ENCODE measurements around the gene SLC26A3.

The SLC26A3 gene

DNA sequence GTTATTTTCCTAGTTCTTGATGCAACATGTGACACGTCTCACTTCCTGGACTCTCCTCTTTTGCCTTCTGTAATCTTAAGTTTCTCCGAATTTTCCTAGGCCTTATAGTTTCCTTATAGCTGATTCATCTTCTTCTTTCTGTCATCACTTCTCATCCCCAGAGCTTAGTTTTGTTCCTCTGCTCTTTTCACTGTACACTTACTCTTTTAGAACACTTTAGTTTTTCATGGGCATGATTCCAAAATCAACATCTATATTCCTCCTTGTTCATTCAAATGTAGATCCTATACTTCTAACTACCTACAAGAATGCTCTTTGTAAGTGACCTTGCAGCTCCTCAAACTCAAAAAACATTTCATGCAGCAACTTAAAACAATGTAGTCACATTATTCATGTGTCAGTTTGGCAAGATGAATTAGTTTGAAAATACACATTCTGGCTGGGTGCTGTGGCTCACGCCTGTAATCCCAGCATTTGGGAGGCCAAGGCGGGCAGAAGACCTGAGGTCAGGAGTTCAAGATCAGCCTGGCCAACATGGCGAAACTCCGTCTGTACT lies 13.1 kb upstream of the SLC26A3 start:
- DNase-seq (ENCODE audit: extremely low read depth, low read depth): peak; percentile 48
- TF ChIP-seq, protein P1, sequence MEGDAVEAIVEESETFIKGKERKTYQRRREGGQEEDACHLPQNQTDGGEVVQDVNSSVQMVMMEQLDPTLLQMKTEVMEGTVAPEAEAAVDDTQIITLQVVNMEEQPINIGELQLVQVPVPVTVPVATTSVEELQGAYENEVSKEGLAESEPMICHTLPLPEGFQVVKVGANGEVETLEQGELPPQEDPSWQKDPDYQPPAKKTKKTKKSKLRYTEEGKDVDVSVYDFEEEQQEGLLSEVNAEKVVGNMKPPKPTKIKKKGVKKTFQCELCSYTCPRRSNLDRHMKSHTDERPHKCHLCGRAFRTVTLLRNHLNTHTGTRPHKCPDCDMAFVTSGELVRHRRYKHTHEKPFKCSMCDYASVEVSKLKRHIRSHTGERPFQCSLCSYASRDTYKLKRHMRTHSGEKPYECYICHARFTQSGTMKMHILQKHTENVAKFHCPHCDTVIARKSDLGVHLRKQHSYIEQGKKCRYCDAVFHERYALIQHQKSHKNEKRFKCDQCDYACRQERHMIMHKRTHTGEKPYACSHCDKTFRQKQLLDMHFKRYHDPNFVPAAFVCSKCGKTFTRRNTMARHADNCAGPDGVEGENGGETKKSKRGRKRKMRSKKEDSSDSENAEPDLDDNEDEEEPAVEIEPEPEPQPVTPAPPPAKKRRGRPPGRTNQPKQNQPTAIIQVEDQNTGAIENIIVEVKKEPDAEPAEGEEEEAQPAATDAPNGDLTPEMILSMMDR (IDR thresholded peaks at IDR 0.05; ENCODE audit: low read depth, low read length, missing control alignments): no peak
- no peak overlapping the region for H3K4me3 ChIP-seq (replicated peaks; ENCODE audit: low read depth, low read length)

DNA sequence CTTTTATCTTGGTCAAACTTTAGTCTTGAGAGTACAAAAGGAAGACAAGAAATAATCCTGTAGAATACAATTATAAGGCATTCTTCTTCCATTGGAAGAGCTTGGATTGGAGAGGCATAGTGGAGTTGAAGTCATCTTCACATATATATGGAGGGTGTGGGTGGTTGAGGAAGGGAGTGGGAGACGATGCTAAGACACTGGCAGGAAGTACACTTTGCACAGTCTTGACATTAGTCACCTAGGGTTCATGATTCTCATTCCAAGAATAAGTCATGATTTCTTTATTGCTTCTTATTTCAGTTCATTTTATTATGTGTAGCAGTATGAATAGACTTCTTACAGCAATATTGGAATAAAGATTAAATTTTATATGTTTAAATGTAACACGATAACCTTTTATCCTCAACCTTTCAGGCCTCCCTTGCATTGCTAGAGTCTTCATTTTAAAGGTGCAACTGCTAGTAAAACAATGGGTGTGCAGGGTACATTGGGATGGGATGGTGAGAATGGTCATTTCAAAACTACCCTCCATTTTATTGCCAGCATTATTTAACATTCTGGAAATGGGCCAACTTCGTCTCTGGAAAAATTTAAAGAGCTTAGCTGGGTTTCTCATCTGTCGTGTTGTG lies 12.3 kb upstream of the SLC26A3 start:
- no peak for DNase-seq (ENCODE audit: extremely low read depth, low read depth)
- TF ChIP-seq, protein P1 (IDR thresholded peaks at IDR 0.05; ENCODE audit: low read depth, low read length, missing control alignments): no peak

DNA sequence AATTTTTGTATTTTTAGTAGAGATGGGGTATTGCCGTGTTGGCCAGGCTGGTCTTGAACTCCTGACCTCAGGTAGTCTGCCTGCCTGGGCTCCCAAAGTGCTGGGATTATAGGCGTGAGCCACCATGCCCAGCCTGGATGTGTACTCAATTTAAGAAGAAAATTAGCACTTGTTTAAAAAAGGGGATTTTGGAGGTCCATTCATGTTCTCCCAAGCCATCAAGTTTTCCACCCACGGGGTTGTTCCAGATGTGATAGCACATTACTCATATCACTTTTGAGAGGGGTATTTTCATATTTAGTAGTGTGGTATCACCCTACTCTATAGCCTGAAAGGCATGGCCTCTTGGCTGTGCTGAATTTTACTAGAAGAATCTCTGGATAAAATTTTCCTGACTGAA lies 10.5 kb upstream of the SLC26A3 start:
- H3K4me3 ChIP-seq (replicated peaks; ENCODE audit: low read depth, low read length): no peak overlapping the region
- TF ChIP-seq, protein P1 (IDR thresholded peaks at IDR 0.05; ENCODE audit: low read depth, low read length, missing control alignments): no peak

More for the DNA sequence above, 12.3 kb upstream of the SLC26A3 start:
- no peak overlapping the region for H3K4me3 ChIP-seq (replicated peaks; ENCODE audit: low read depth, low read length)

GRCh38 chr7:107811934-107812333 lies 8.9 kb upstream of the SLC26A3 start:
- DNase-seq (ENCODE audit: extremely low read depth, low read depth): no peak
- H3K4me3 ChIP-seq (replicated peaks; ENCODE audit: low read depth, low read length): no peak overlapping the region
- TF ChIP-seq, protein P1 (IDR thresholded peaks at IDR 0.05; ENCODE audit: low read depth, low read length, missing control alignments): no peak

More for the DNA sequence above, 10.5 kb upstream of the SLC26A3 start:
- DNase-seq (ENCODE audit: extremely low read depth, low read depth): no peak

- TF ChIP-seq, protein P1 (IDR thresholded peaks at IDR 0.05; ENCODE audit: low read depth, low read length, missing control alignments): no peak
- no peak overlapping the region for H3K4me3 ChIP-seq (replicated peaks; ENCODE audit: low read depth, low read length)
- DNase-seq (ENCODE audit: extremely low read depth, low read depth): no peak
Measured at GRCh38 chr7:107810626-107811025, 7.6 kb upstream of the SLC26A3 start.

DNA sequence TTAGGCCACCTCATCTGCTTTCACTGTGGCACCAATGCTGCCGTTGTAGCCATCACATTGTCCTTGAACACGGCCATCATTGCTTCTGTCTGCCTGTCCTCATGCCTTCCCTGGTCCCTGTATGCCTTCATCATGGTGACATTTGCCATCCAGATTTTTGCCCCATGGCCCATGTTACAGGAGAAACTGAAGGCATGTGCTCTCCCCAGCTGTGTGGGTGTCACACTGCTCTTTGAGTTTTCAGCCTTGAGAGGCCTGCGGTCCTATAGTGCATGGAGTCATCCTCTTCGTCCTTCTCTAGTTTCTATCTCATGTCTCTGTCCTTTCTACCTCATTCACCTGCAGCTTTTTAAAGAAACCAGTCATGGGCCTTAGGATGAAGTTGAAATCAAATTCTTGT lies 6.2 kb upstream of the SLC26A3 start:
- TF ChIP-seq, protein P1 (IDR thresholded peaks at IDR 0.05; ENCODE audit: low read depth, low read length, missing control alignments): no peak
- H3K4me3 ChIP-seq (replicated peaks; ENCODE audit: low read depth, low read length): no peak overlapping the region
- no peak for DNase-seq (ENCODE audit: extremely low read depth, low read depth)
